Breast epithelium (tissue), 3 donors: ENCODE results near the gene HOMEZ.

Source experiments
- CTCF ChIP-seq, 3 donors: fragments of 450-650 bp; IDR thresholded peaks; one replicate each; pipeline ENCODE4 v1.5.1; 2016 to 2017; ENCODE audit warnings: antibody characterized with exemption in 3 of 3, mild to moderate bottlenecking in 3 of 3, moderate library complexity in 3 of 3
- POLR2A ChIP-seq: fragments of 450-650 bp; IDR thresholded peaks from one replicate; pipeline ENCODE4 v1.6.1; 2016; ENCODE audit warnings: antibody characterized with exemption, mild to moderate bottlenecking, moderate library complexity

- TF ChIP-seq CTCF (IDR thresholded peaks at IDR 0.05) (no peak), POLR2A (no peak)
These were observed 16.7 kb downstream of the HOMEZ start for GRCh38 chr14:23269193-23269592.
